Coronary artery (tissue), 2 donors: Measurements from ENCODE around the gene TMCC3.
"Not testable (repeated sequence)": the region's sequence is repeated elsewhere in the genome, so short reads cannot be mapped to it uniquely, and the experiment has no call there.

Source experiments
- DNase-seq: peaks from one replicate; pipeline ENCODE4 v3.0.0-alpha.2; 2017; ENCODE audit warnings: low spot score
- H3K27ac ChIP-seq, 2 donors: fragments of 200-600 bp; sonication (generic); one replicate each; pipeline ENCODE4 v1.5.1; 2016 to 2019
- H3K4me3 ChIP-seq: fragments of 200-600 bp; sonication (generic); 2 replicates; pipeline ENCODE4 v1.5.1; 2016; ENCODE audit warnings: mild to moderate bottlenecking, moderate library complexity
- CTCF ChIP-seq: fragments of 200-600 bp; sonication (generic); IDR thresholded peaks from one replicate; pipeline ENCODE4 v1.5.1; 2019; ENCODE audit warnings: antibody characterized with exemption

The TMCC3 gene

GRCh38 chr12:94616203-94616729 lies 34.1 kb downstream of the TMCC3 start:
- Histone ChIP-seq H3K27ac (peak overlapping the region in 1 of 2 donors; percentile 25), H3K4me3 (peak overlapping the region; percentile 39)
- DNase-seq: no peak
- no peak for TF ChIP-seq CTCF

- peak overlapping the region in 1 of 2 donors; percentile 25 for H3K27ac ChIP-seq
- no peak for DNase-seq
- TF ChIP-seq CTCF: no peak
- peak overlapping the region; percentile 39 for H3K4me3 ChIP-seq
Measured at GRCh38 chr12:94615260-94616181, 34.8 kb downstream of the TMCC3 start.

- no peak for DNase-seq
- Histone ChIP-seq H3K4me3 (no peak overlapping the region), H3K27ac (no peak overlapping the region)
- TF ChIP-seq CTCF: no peak
Measured at GRCh38 chr12:94614288-94614721, 36.1 kb downstream of the TMCC3 start.

GRCh38 chr12:94609917-94610443 lies 40.4 kb downstream of the TMCC3 start:
- no peak overlapping the region for H3K4me3 ChIP-seq
- no peak overlapping the region for H3K27ac ChIP-seq
- no peak for TF ChIP-seq CTCF
- DNase-seq: peak; percentile 11

- H3K27ac ChIP-seq, DNase-seq, H3K4me3 ChIP-seq: not testable (repeated sequence)
Measured at GRCh38 chr12:94606810-94607209, 43.5 kb downstream of the TMCC3 start.

- no peak for DNase-seq
- Histone ChIP-seq H3K27ac (no peak overlapping the region), H3K4me3 (no peak overlapping the region)
- no peak for TF ChIP-seq CTCF
Measured at GRCh38 chr12:94604366-94604698, 46.0 kb downstream of the TMCC3 start.

- no peak overlapping the region for H3K27ac ChIP-seq
- no peak for TF ChIP-seq CTCF
- DNase-seq: no peak
- no peak overlapping the region for H3K4me3 ChIP-seq
Measured at GRCh38 chr12:94603434-94604365, 46.7 kb downstream of the TMCC3 start.
